Sigmoid colon (tissue), 4 donors: Measurements from ENCODE around the gene P2RY13.

ENCODE experiments used
- POLR2A ChIP-seq, 2 donors: fragments of 450-650 bp; IDR thresholded peaks; one replicate each; pipeline ENCODE4 v1.6.1; 2016; ENCODE audit warnings: antibody characterized with exemption in 2 of 2, mild to moderate bottlenecking in 2 of 2, moderate library complexity in 2 of 2
- POLR2AphosphoS5 ChIP-seq, 4 donors: sonication (generic); formaldehyde crosslinking; IDR thresholded peaks; one replicate each; pipeline ENCODE4 v1.6.1; 2017; ENCODE audit warnings: antibody characterized with exemption in 4 of 4
- TF ChIP-seq, protein P1 (sequence below), 4 experiments: fragments of 450-650 bp in 3 of 4; fragments of 200-600 bp in 1 of 4; IDR thresholded peaks; one replicate each; pipeline ENCODE4 v1.5.1; 2016 to 2019; ENCODE audit warnings: antibody characterized with exemption in 4 of 4, mild to moderate bottlenecking in 3 of 4, moderate library complexity in 2 of 4

DNA sequence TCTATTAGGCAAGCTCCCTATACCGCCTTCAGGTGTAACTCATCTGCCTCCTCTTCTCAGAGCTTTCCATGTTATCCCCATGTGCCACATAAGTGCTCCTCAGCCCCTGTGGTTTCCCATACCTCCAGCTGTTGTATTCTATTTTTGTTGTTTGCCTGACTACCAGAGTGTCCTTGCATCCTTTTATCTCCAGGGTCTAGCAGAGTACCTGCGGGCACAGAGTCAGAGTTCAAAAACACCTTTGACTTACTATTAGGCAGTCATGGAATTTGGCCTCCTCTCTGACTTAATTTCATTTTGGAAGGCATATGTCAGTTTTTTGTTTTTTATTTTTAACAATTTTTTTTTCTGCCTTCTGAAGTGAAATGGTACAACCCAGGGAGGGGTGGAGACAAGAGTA is 19.8 kb downstream of the P2RY13 start:
- TF ChIP-seq, protein P1, sequence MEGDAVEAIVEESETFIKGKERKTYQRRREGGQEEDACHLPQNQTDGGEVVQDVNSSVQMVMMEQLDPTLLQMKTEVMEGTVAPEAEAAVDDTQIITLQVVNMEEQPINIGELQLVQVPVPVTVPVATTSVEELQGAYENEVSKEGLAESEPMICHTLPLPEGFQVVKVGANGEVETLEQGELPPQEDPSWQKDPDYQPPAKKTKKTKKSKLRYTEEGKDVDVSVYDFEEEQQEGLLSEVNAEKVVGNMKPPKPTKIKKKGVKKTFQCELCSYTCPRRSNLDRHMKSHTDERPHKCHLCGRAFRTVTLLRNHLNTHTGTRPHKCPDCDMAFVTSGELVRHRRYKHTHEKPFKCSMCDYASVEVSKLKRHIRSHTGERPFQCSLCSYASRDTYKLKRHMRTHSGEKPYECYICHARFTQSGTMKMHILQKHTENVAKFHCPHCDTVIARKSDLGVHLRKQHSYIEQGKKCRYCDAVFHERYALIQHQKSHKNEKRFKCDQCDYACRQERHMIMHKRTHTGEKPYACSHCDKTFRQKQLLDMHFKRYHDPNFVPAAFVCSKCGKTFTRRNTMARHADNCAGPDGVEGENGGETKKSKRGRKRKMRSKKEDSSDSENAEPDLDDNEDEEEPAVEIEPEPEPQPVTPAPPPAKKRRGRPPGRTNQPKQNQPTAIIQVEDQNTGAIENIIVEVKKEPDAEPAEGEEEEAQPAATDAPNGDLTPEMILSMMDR (IDR thresholded peaks at IDR 0.05) = no peak
- no peak for TF ChIP-seq POLR2A (IDR thresholded peaks at IDR 0.05)
- no peak for TF ChIP-seq POLR2AphosphoS5 (IDR thresholded peaks at IDR 0.05)
